ENCODE measurements around the gene POLD3.

DNA sequence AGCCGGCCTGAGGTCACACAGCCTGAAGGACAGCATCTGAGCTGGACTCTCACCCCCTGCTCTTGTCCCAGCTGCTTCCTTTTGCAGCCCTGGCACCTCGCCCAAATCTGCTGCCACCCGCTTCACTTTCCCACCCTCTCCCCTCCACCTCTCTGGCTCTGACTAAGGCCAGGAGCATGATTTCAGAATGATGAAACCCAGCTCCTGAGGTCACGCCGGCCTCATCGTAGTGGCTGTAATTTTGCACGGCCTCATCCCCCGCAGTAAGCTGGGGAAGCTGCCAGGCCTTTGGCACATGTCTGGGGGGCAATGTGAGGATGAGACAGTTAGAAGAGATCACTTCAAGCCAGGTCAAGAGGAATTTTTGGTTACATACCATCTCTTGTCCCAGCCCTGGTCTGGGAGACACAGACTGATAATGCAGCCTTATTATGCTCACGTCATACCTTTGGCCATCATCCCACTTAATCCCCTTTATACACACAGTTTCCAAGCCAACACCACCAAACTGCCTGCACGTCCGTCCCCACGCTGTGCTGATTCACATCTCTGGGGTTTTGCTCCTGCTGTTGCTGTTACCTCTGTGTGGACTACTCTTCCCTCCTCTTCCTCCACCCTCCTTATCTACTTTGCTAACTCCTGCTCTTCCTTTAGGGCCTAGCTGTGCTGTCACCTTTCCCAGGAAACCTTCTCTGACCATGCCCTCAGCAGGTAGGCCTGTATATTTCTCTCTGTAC lies 80.7 kb downstream of the POLD3 start:
- TF ChIP-seq, protein P1, sequence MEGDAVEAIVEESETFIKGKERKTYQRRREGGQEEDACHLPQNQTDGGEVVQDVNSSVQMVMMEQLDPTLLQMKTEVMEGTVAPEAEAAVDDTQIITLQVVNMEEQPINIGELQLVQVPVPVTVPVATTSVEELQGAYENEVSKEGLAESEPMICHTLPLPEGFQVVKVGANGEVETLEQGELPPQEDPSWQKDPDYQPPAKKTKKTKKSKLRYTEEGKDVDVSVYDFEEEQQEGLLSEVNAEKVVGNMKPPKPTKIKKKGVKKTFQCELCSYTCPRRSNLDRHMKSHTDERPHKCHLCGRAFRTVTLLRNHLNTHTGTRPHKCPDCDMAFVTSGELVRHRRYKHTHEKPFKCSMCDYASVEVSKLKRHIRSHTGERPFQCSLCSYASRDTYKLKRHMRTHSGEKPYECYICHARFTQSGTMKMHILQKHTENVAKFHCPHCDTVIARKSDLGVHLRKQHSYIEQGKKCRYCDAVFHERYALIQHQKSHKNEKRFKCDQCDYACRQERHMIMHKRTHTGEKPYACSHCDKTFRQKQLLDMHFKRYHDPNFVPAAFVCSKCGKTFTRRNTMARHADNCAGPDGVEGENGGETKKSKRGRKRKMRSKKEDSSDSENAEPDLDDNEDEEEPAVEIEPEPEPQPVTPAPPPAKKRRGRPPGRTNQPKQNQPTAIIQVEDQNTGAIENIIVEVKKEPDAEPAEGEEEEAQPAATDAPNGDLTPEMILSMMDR (IDR thresholded peaks at IDR 0.05) = no peak
- peak; percentile 75 to 93 for TF ChIP-seq POLR2AphosphoS5 (IDR thresholded peaks at IDR 0.05; ENCODE audit: insufficient read depth in 1 of 2, low read depth in 1 of 2)
